ENCODE measurements around the gene HIF3A. TPM values are rescaled to one million over a fixed set of nuclear protein-coding genes. Genes with fewer than 3 reads are reported as not detected.

HIF3A gene
- total RNA-seq, 1 experiment from 2014 or later, result 0.98 TPM

DNA sequence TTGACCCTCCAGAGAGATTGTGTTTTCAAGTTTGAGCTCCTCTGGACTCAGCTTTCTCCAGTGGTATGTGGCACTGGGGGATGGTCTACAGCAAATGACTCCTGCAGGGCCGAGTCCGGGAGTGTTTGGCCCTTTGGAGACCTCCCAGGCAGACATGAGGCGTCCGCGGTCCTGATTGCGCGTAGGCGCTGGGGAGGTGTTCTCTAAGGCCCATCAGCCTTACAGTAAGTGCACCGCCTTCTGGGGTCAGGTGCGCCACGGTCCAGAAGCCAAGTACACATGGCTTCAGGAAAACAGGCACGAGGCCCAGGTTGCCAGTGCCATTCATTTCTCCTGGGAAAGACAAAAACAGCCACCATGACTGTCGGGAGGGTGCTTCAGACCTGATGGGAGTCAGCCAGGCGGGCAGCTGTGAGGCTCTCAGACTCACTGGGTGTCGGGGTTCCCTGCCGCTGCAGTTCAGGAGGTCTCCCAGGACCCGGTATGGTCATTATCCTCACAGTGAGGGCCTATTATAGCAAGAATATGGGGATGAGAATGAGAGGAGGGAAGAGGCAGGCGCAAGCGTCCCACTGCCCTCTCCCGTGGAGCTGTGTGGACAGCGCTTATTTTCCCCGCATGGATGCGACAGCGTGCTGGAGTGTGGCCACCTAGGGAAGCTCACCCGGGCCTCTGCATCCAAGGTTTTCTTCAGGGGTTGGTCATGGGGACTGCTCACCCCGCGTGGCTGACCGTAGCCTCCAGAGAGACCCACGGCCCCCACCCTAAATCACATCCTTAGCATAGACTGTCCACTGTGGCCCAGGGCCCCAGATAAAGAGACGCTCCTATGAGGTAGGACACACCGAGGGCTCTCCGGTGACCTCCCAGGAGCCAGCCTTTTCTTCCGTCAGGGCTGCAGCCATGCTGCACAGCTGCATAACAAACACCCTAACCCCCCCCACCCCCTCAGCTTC lies 94.7 kb downstream of the HIF3A start:
- Histone ChIP-seq H3K27ac (ENCODE audit: low read depth, low read length) (no peak overlapping the region), H2AFZ (ENCODE audit: low read depth, low read length, poor library complexity, severe bottlenecking) (no peak overlapping the region), H3K4me2 (ENCODE audit: low read length) (no peak overlapping the region), H3K9ac (ENCODE audit: low read length) (no peak overlapping the region), H4K20me1 (ENCODE audit: insufficient read depth) (no peaks in the 10 kb centered on the region), H3K4me3 (replicated peaks in 1 of 2; ENCODE audit: low read depth in 1 of 2, low read length in 2 of 2) (no peak overlapping the region), H3K36me3 (ENCODE audit: control insufficient read depth in 1 of 2, insufficient read depth in 2 of 2, low read length in 2 of 2) (peaks cover 27 to 44% of the 10 kb centered on the region in 2 experiments), H3K9me2 (ENCODE audit: insufficient read depth) (no peaks in the 10 kb centered on the region), H3K27me3 (ENCODE audit: insufficient read depth, low read length) (no peaks in the 10 kb centered on the region), H3K4me1 (ENCODE audit: control insufficient read depth in 1 of 2, insufficient read depth in 2 of 2, low read length in 2 of 2) (peaks cover 4 to 11% of the 10 kb centered on the region in 2 experiments; a peak in 1 of 4 replicates), H3K9me3 (ENCODE audit: control insufficient read depth in 1 of 2, insufficient read depth in 1 of 2, low read depth in 1 of 2, low read length in 2 of 2) (no peaks in the 10 kb centered on the region; a peak in 1 of 4 replicates), H3K79me2 (ENCODE audit: insufficient read depth, low read length) (no peaks in the 10 kb centered on the region)
- no TSS peak for BruUV-seq (replicated peaks)
- no peak for ATAC-seq
- ChIA-PET RAD21 (ENCODE audit: low non-redundant PET in 1 of 2, low total read pairs in 2 of 2, uncharacterized antibody in 2 of 2, unreplicated experiment in 2 of 2) (no interaction called here), POLR2A (no interaction called here), CTCF (no interaction called here)
- no peak for DNase-seq (ENCODE audit: low read depth, low spot score)
- intact Hi-C loops (cut with micrococcal nuclease), result no loop called here
- no peak for TF ChIP-seq ZFX (IDR thresholded peaks at IDR 0.05)
- TF ChIP-seq, protein P1, sequence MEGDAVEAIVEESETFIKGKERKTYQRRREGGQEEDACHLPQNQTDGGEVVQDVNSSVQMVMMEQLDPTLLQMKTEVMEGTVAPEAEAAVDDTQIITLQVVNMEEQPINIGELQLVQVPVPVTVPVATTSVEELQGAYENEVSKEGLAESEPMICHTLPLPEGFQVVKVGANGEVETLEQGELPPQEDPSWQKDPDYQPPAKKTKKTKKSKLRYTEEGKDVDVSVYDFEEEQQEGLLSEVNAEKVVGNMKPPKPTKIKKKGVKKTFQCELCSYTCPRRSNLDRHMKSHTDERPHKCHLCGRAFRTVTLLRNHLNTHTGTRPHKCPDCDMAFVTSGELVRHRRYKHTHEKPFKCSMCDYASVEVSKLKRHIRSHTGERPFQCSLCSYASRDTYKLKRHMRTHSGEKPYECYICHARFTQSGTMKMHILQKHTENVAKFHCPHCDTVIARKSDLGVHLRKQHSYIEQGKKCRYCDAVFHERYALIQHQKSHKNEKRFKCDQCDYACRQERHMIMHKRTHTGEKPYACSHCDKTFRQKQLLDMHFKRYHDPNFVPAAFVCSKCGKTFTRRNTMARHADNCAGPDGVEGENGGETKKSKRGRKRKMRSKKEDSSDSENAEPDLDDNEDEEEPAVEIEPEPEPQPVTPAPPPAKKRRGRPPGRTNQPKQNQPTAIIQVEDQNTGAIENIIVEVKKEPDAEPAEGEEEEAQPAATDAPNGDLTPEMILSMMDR (IDR thresholded peaks at IDR 0.05 in 2 of 3, conservative IDR thresholded peaks at IDR 0.05 in 1 of 3; ENCODE audit: borderline replicate concordance in 1 of 3, insufficient read depth in 1 of 3, low read depth in 2 of 3, low read length in 2 of 3), result no peak
- no peak for TF ChIP-seq SRF (IDR thresholded peaks at IDR 0.05; ENCODE audit: low read depth)
- TF ChIP-seq, protein P2, sequence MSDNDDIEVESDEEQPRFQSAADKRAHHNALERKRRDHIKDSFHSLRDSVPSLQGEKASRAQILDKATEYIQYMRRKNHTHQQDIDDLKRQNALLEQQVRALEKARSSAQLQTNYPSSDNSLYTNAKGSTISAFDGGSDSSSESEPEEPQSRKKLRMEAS (IDR thresholded peaks at IDR 0.05), result no peak
- TF ChIP-seq, protein P3, sequence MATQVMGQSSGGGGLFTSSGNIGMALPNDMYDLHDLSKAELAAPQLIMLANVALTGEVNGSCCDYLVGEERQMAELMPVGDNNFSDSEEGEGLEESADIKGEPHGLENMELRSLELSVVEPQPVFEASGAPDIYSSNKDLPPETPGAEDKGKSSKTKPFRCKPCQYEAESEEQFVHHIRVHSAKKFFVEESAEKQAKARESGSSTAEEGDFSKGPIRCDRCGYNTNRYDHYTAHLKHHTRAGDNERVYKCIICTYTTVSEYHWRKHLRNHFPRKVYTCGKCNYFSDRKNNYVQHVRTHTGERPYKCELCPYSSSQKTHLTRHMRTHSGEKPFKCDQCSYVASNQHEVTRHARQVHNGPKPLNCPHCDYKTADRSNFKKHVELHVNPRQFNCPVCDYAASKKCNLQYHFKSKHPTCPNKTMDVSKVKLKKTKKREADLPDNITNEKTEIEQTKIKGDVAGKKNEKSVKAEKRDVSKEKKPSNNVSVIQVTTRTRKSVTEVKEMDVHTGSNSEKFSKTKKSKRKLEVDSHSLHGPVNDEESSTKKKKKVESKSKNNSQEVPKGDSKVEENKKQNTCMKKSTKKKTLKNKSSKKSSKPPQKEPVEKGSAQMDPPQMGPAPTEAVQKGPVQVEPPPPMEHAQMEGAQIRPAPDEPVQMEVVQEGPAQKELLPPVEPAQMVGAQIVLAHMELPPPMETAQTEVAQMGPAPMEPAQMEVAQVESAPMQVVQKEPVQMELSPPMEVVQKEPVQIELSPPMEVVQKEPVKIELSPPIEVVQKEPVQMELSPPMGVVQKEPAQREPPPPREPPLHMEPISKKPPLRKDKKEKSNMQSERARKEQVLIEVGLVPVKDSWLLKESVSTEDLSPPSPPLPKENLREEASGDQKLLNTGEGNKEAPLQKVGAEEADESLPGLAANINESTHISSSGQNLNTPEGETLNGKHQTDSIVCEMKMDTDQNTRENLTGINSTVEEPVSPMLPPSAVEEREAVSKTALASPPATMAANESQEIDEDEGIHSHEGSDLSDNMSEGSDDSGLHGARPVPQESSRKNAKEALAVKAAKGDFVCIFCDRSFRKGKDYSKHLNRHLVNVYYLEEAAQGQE (IDR thresholded peaks at IDR 0.05; ENCODE audit: low read depth), result no peak
- no peak for TF ChIP-seq EZH2phosphoT487 (IDR thresholded peaks at IDR 0.05; ENCODE audit: borderline replicate concordance)
- no peak for TF ChIP-seq EZH2 (IDR thresholded peaks at IDR 0.05)
- TF ChIP-seq CBX3 (IDR thresholded peaks at IDR 0.05; ENCODE audit: low read depth), result no peak
- TF ChIP-seq RAD21 (IDR thresholded peaks at IDR 0.05; ENCODE audit: low read depth), result no peak
- TF ChIP-seq ZNF274 (IDR thresholded peaks at IDR 0.05; ENCODE audit: low read depth, low read length), result no peak
- no peak for TF ChIP-seq JUND (IDR thresholded peaks at IDR 0.05)
- TF ChIP-seq TCF7L2 (IDR thresholded peaks at IDR 0.05; ENCODE audit: borderline replicate concordance, extremely low read depth, insufficient read depth, insufficient read length), result no peak
- TF ChIP-seq, protein P4, sequence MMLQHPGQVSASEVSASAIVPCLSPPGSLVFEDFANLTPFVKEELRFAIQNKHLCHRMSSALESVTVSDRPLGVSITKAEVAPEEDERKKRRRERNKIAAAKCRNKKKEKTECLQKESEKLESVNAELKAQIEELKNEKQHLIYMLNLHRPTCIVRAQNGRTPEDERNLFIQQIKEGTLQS (IDR thresholded peaks at IDR 0.05), result no peak
- no peak for TF ChIP-seq CEBPB (IDR thresholded peaks at IDR 0.05; ENCODE audit: low read depth)
- TF ChIP-seq YY1 (IDR thresholded peaks at IDR 0.05; ENCODE audit: extremely low read depth, insufficient replicate concordance, low read depth, low read length), result no peak

Measured in HCT116 (cell line).